ENCODE measurements around the gene GAMT.
"Not testable (repeated sequence)": the region's sequence is repeated elsewhere in the genome, so short reads cannot be mapped to it uniquely, and the experiment has no call there.

GAMT gene

GRCh38 chr19:1401138-1401888 lies at the start of gene GAMT:
TSS of gene GAMT (minus strand) at chr19:1401542. CDS start at chr19:1401476, 66 bp downstream.
- DNase-seq (ENCODE audit: low read depth in 1 of 2, low spot score in 1 of 2) = peak in 1 of 2 donors; percentile 28

GRCh38 chr19:1449467-1450442 lies 48.4 kb upstream of the GAMT start, which contains the start of gene APC2:
TSS of gene APC2 (plus strand) at chr19:1450121. CDS start at chr19:1453002, 2,881 bp downstream.
- DNase-seq (ENCODE audit: low read depth in 1 of 2, low spot score in 1 of 2) = no peak

- DNase-seq (ENCODE audit: low read depth in 1 of 2, low spot score in 1 of 2) = no peak
These were observed 46.6 kb upstream of the GAMT start for GRCh38 chr19:1447944-1448343.

- no peak for DNase-seq (ENCODE audit: low read depth in 1 of 2, low spot score in 1 of 2)
These were observed 46.2 kb upstream of the GAMT start for GRCh38 chr19:1447504-1447903.

- DNase-seq (ENCODE audit: low read depth in 1 of 2, low spot score in 1 of 2) = no peak
These were observed 45.6 kb upstream of the GAMT start for GRCh38 chr19:1446713-1447481.

- DNase-seq (ENCODE audit: low read depth in 1 of 2, low spot score in 1 of 2) = no peak
These were observed 44.8 kb upstream of the GAMT start for GRCh38 chr19:1445932-1446712.

- DNase-seq (ENCODE audit: low read depth in 1 of 2, low spot score in 1 of 2) = peak; percentile 54 to 58
These were observed 44.0 kb upstream of the GAMT start for GRCh38 chr19:1445185-1445931.

- DNase-seq (ENCODE audit: low read depth in 1 of 2, low spot score in 1 of 2) = no peak
These were observed 40.5 kb upstream of the GAMT start for GRCh38 chr19:1441677-1442438.

GRCh38 chr19:1441022-1441426 lies 39.7 kb upstream of the GAMT start:
- DNase-seq (ENCODE audit: low read depth in 1 of 2, low spot score in 1 of 2) = no peak

- no peak for DNase-seq (ENCODE audit: low read depth in 1 of 2, low spot score in 1 of 2)
These were observed 39.1 kb upstream of the GAMT start for GRCh38 chr19:1440418-1440801.

- not testable (repeated sequence) for DNase-seq (ENCODE audit: low read depth in 1 of 2, low spot score in 1 of 2)
These were observed 38.4 kb upstream of the GAMT start for GRCh38 chr19:1439525-1440417.

- no peak for DNase-seq (ENCODE audit: low read depth in 1 of 2, low spot score in 1 of 2)
These were observed 37.6 kb upstream of the GAMT start for GRCh38 chr19:1438933-1439354.

GRCh38 chr19:1438035-1438932 lies 36.9 kb upstream of the GAMT start, which contains the start of gene RPS15:
TSS of gene RPS15 (plus strand) at chr19:1438396. CDS start at chr19:1438426, 30 bp downstream.
- peak; percentile 89 to 93 for DNase-seq (ENCODE audit: low read depth in 1 of 2, low spot score in 1 of 2)

GRCh38 chr19:1437609-1438008 lies 36.3 kb upstream of the GAMT start:
- DNase-seq (ENCODE audit: low read depth in 1 of 2, low spot score in 1 of 2) = no peak

GRCh38 chr19:1435378-1435989 lies 34.1 kb upstream of the GAMT start:
- no peak for DNase-seq (ENCODE audit: low read depth in 1 of 2, low spot score in 1 of 2)

- DNase-seq (ENCODE audit: low read depth in 1 of 2, low spot score in 1 of 2) = no peak
These were observed 33.3 kb upstream of the GAMT start for GRCh38 chr19:1434577-1435060.

Data from activated CD4-positive, alpha-beta T cell treated with anti-CD3 and anti-CD28 coated beads, Interleukin-2, amount 50 U/mL, for 24 hours (primary cell).